HG03108 (cell line): ENCODE measurements around the gene AKAP17A.
"Not testable (repeated sequence)": the region's sequence is repeated elsewhere in the genome, so short reads cannot be mapped to it uniquely, and the experiment has no call there.

Experiments used
- ATAC-seq: cut with Tn5 transposase; IDR thresholded peaks from one replicate; pipeline ENCODE4 v1.9.1; 2021; ENCODE audit warnings: moderate library complexity; ENCODE audit not compliant: unreplicated experiment

AKAP17A gene, protein sequence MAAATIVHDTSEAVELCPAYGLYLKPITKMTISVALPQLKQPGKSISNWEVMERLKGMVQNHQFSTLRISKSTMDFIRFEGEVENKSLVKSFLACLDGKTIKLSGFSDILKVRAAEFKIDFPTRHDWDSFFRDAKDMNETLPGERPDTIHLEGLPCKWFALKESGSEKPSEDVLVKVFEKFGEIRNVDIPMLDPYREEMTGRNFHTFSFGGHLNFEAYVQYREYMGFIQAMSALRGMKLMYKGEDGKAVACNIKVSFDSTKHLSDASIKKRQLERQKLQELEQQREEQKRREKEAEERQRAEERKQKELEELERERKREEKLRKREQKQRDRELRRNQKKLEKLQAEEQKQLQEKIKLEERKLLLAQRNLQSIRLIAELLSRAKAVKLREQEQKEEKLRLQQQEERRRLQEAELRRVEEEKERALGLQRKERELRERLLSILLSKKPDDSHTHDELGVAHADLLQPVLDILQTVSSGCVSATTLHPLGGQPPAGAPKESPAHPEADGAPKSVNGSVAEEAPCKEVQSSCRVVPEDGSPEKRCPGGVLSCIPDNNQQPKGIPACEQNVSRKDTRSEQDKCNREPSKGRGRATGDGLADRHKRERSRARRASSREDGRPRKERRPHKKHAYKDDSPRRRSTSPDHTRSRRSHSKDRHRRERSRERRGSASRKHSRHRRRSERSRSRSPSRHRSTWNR

DNA sequence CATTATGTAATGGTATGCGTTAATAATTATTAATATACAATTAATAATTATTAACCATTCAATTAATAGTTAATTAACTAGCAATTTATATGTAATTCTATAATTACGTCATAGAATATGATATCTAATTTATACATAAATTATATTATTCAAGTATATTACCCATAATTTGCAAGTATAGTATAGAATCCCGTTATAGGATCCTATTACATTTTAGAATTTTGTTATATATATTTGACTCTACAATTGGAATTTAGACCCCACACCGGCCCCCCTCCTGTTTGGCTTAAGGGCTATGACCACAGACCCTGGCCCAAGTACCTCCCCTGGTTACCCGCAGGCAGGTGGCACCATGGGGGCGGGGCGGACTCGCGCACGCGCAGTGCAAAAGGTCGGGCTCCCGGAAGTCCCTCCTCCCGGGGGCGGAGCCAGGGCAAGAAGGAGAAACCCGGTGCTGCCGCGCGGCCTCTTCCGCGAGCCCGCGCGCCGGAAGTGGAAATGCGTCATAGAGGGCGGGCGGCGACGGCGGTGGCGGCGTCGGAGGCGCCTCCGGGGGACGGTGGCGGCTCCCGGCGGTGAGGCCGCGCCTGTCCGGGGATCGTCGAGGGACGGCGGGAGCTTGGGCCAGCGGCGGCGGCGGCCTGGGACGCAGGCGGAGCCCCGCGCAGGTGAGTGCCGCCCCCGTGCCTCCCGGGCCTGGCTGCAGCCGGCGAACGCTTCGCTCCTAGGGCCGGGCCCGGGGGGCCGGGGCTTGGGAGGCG, at the start of gene AKAP17A:
Gene AKAP17A (plus strand): TSS at position 503 of the 761 bp plus-strand sequence. CDS start 1,859 bp downstream, outside the sequence.
- peak; percentile 80 for ATAC-seq

DNA sequence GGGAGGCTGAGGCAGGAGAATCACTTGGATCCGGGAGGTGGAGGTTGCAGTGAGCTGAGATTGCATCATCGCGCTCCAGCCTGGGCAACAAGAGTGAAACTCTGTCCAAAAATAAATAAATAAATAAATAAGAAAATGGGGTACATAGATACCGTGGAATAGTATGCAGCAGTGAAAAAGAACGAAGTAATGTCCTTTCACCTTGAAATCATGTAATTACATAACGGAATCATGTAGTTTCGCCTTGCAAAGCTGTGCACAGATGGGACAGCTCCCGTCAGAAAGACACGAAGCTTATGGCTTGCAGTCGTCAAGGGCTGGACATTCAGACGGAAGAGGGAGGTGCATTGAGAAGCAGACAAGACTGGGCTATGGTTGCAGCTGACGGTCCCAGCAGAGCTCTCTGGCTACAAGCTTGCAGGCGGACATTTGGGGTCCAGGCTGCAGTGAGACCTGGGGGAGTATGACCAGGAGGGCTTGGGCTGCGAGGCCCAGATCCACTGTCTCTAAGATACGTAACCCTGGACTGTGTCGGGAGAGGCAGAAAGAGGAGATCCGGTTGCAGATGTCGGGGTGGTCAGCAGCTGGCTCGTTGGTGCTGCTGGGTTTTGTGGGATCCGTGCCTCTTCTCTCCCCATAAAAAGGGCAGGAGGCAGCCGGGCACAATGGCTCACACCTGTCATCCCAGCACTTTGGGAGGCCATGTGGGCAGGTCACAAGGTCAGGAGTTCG, 48.2 kb upstream of the AKAP17A start:
- no peak for ATAC-seq

DNA sequence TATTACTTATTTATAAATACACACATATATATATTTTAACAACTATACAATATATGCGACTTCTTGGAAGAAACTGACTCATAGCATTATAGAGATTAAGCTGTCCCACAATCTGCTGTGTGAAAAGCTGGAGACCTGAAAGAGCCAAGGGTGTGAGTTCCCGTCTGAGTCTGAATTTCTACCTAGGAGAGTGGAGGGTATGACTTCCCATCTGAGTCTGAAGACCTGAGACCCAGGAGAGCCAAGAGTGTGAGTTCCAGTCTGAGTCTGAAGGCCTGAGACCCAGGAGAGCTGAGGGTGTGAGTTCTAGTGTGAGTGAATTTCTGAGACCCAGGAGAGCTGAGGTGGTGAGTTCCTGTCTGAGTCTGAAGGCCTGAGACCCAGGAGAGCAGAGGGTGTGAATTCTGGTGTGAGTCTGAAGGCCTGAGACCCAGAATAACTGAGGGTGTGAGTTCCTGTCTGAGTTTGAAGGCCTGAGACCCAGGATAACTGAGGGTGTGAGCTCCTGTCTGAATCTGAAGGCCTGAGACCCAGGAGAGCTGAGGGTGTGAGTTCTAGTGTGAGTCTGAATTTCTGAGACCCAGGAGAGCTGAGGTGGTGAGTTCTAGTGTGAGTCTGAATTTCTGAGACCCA, 45.5 kb upstream of the AKAP17A start:
- no peak for ATAC-seq

DNA sequence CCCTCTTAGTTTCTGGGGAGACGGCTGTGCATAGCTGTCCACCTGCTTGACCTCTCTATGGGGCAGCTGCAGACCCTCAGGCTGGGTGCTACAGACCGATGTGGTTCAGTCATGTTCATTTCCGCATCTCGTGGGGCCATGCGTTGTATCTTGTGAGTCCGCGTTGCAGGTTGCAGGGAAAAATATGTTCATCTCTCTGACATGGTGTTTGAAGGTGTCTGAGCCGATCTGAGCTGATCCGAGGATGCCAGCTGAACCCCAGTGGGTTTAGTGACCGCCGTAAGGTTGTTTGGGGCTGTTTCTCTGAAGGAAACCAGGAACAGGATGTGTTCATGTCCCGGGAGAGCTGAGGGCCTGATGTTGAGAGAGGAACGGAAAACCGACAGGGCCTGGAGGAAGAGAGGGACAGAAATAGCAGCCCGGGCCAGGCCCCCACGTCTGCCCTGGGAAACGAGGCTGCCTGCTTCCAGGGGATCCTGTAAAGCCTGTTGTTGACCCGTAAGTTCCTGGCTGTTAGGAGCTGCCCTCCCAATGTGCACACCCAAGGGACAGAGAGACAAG, 44.6 kb upstream of the AKAP17A start:
- ATAC-seq, result no peak

DNA sequence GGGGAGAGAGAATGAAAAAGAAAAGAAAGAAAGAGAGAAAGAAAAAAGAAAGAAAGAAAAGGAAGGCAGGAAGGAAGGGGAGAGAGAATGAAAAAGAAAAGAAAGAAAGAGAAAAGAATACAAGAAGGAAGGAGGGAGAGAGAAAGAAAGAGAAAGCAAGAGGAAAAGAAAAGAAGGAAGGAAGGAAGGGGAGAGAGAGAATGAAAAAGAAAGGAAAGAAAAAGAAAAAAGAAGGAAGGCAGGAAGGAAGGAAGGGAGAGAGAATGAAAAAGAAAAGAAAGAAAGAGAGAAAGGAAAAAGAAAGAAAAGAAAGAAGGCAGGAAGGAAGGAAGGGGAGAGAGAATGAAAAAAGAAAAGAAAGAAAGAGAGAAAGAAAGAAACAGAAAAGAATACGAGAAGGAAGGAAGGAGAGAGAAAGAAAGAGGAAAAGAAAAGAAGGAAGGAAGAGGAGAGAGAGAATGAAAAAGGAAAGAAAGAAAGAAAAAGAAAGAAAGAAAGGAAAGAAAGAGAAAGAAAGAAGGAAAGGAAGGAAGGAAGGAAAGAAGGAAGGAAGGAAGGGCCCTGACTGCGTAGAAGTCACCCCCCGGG, 39.4 kb upstream of the AKAP17A start:
- ATAC-seq, result no peak

DNA sequence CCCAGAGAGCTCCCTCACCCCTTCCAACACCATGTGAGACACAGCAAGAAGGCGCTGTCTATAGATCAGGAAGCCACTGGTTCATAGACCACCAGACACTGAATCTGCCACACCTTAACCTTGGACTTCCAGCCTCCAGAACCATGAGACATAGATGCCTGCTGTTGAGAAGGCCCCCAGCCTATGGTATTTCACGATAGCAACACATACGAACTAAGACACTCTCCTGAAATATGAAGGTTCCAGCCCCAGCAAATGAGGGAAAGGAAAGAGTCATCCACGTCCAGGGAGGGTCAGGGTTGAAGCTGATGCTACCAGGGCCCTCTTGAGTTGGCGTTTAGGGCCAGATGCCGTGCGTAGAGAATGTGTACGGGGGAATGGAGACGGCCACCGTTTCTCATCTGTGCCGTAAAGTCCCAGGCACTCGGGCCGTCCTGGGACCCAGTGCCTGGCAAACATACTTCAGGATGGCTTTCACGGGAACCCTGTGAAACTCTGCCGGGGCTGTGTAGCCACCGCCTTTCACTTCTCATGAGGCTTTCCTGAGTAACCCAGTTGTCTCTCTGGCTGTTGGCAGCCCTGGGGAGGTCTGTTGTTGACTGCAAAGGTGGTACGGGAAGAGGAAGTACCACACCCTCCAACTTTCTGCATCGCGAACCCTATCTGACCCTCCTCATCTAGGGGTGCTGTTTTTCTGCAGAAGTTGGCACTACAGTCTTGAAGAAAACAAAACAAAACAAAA, 36.8 kb upstream of the AKAP17A start:
- no peak for ATAC-seq

DNA sequence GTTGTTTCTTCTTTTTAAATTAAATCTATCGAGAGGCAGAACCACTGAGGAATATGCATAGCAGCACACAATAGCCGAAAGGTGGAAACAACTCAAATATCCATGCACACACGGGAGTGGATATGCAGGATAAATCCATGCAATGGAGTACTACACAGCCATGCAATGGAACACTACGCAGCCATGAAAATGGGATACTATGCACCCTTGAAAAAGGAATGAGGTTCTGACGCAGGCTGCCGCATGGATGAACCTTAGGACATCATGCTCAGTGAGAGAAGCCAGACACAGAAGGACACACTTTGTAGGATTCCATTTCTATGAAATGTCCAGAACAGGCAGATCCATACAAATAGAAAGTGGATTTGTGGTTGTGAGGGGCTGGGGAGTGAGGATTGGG, 36.0 kb upstream of the AKAP17A start:
- ATAC-seq, result no peak

DNA sequence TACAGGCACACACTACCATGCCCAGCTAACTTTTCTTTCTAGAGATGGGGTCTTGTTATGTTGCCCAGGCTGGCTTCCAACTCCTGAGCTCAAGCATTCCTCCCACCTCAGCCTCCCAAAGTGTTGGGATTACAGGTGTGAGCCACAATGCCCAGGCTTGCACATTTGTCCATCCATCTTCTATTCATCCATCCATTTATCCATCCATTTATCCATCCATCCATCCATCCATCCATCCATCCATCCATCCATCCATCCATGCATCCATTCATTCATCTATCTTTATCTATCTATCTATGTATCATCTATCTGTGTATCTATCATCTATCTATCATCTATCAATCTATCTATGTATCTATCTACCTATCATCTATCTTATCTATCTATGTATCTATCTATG, 34.0 kb upstream of the AKAP17A start:
- ATAC-seq, result not testable (repeated sequence)

DNA sequence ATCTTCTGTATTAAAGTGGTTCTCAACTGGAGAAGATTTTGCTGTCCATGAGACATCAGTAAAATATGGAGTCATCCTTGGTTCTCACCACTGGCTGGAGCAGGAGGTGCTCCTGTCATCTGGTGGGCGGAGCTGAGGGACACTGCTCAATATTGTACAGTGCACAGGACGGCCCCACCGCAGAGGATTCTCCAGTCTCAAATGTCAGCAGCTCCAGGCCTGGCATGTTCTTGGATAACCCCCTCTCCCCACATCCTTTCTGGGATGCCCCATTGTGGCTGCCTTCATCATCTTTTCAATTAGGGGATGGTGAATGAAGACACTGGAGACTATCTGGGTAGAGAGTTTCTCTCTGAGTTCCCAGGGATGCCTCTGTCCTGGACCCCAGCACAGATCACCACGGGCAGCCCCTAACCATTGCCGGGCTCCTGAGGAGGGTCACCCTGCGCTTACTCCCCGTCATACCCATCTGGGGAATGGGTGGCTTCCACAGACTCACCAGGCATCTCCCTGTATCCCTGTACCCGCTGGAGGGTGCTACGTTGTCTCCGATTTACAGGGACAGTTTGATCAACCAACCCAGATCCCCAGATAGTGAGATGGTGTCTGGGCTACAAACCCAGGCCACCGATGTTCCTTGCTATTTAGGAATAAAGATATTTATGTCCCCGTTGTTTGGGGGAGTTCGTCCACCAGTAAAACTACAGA, 32.5 kb upstream of the AKAP17A start:
- ATAC-seq, result no peak

DNA sequence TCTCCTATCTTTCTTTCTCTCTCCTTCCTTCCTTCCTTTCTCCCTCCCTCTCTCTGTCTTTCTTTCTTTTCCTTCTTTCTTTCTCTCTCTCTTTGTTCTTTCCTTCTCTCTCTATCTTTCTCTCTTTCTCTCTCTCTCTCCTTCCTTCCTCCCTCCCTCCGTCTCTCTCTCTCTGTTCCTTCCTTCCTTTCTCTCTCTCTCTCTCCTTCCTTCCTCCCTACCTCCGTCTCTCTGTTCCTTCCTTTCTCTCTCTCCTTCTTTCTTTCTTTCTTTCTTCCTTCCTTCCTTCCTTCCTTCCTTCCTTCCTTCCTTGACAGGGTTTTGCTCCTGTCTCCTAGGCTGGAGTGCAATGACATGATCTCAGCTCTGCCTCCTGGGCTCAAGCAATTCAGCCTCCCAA, 30.2 kb upstream of the AKAP17A start:
- ATAC-seq, result no peak

DNA sequence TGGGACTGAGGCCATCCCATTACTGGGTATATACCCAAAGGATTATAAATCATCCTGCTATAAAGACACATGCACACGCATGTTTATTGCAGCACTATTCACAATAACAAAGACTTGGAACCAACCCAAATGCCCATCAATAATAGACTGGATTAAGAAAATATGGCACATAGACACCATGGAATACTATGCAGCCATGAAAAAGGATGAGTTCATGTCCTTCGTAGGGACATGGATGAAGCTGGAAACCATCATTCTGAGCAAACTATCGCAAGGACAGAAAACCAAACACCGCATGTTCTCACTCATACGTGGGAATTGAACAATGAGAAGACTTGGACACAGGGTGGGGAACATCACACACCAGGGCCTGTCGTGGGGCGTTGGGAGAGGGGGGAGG, 27.3 kb upstream of the AKAP17A start:
- not testable (repeated sequence) for ATAC-seq

DNA sequence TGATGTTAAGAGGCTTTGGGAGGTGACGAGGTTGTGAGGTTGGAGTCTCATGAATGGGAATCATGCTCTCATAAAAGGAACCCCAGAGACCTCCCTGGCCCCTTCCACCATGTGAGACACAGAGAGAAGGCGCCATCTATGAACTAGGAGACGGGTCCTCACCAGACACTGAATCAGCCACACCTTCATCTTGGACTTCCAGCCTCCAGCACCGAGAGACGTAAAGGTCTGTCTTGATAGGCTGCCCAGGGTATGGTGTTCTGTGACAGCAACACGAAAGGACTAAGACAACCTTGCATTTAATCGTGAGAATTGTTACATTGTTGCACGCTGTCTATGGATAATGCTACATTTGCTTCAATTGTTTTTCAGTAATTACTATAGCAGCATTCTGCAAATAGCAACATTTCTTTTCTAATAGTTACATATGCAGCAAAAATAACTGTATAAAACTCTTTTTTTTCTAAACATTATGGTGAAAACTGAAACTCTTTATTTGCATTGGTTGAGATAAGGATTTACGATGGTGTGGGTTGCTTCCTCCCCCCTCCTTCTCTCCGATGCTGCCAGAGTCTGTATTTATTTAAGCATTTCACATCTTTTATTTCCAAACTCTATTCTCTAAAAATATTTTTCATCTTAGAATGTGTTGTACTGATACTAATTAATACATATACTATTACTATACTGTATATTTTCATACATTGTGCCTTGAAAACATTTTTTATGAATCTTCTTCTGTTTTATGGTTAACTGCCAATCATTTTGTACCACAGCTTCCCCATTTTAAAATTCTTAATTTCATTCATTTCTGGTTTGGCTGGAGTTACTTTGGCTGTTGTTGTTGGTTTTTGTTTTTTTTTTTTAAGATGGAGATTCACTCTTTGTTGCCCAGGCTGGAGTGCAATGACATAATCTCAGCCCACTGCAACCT, 26.4 kb upstream of the AKAP17A start:
- no peak for ATAC-seq

DNA sequence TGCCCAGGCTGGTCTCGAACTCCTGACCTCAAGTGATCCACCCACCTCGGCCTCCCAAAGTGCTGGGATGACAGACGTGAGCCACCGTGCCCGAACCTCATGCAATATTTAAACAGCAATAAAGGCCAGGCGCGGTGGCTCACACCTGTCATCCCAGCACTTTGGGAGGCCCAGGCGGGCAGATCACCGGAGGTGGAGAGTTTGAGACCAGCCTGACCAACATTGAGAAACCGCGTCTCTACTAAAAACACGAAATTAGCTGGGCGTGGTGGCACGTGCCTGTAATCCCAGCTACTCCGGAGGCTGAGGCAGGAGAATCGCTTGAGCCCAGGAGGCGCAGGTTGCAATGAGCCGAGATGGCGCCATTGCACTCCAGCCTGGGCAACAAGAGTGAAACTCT, 17.2 kb upstream of the AKAP17A start:
- ATAC-seq, result not testable (repeated sequence)

DNA sequence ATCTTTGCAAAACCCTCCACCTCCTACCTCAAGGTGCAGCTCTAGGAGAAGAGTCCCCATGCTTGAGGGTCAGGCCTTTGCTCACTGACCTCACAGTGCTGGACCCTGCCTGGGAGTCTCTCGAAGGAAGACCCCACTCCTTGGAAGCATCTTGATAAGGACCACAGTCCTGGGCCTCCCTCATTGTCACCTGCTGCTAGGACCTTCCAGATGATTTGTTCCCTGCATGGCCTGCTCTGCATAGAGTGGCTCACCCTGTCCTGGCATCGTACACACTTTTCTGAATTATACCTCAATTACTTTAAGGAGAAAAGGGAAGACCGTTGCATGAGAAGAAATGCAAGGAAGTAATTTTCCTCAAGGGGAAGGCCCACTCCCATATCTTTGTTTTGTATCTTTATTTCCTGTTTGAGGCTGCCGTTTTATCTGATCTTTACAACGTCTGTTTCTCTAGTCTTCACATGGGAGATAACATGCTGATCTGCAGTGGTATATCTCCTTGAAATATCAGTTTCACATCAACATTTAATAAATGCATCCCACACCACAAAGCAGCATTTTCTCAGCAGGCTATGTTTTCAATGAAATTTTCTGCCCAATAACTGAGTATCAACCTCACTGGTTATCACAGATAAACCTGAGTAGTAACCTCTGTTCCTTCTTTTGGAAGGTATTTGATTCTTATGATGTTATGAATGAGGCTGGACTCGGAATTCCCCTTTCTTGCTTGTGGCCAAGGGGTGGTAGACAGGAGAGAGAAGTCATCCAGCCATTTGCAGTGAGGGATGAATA, 15.0 kb upstream of the AKAP17A start:
- no peak for ATAC-seq

DNA sequence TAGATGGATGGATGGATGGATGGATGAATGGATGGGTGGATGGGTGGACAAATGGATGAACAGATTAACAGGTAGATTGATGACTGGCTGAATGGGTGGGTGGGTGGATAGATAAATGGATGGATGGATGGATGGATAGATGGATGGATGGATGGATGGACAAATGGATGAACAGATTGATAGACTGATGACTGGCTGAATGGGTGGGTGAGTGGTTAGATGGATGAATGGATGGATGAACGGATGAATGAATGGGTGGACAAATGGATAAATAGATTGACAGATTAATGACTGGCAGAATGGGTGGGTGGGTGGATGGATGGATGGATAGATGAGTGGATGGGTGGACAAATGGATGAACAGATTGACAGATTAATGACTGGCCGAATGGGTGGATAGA, 13.6 kb upstream of the AKAP17A start:
- ATAC-seq, result no peak

DNA sequence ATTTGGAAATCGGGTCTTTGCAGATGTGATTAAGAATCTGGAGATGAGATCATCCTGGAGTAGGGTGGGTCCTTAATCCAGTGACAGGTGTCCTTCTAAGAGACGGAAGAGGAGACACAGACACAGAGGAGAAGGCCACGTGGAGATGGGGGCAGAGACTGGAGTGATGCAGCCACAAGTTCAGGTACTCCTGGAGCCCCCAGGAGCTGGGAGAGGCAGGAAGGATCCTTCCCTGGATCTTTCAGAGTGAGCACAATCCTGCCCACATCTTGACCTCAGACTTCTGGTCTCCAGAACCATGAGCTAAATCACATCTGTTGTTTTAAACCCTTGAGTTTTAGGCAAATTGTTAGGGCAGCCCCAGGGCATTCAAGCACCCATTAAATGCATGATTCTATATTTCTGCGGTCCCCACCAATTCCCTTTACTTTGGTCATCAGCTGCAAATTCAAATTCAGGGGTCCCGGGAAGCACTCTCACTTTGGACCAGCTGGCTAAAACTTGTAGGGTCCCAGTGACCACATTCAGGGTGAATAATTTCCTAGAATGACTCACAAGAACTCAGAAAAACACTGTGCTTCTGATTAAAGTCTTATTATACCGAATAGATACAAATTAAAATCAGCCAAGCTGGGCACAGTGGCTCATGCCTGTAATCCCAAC, 12.8 kb upstream of the AKAP17A start:
- no peak for ATAC-seq
